AG04449 (cell line): ENCODE data around the gene FAM184B.

ENCODE experiments used
- CTCF ChIA-PET: fragments of 350-600 bp; formaldehyde crosslinking; extraction: SDS; loops from one replicate; lab custom pipeline; 2021; ENCODE audit warnings: antibody characterized with exemption; lab: Yijun Ruan, JAX
- POLR2A ChIA-PET: fragments of 400-600, 350-600 bp; formaldehyde crosslinking; extraction: SDS; loops from one replicate; lab custom pipeline; 2020; ENCODE audit warnings: antibody characterized with exemption, inconsistent platforms; lab: Yijun Ruan, JAX
- DNase-seq: peaks from one replicate; pipeline ENCODE4 v3.0.0-alpha.2; 2010; ENCODE audit warnings: low read depth, low spot score
- H3K4me3 ChIP-seq: 2 replicates; pipeline ENCODE4 v1.5.1; 2011; ENCODE audit warnings: low read depth, mild to moderate bottlenecking, control low read depth, low read length
- TF ChIP-seq, protein P1 (sequence below): IDR thresholded peaks from one replicate; pipeline ENCODE4 v1.5.1; 2011; ENCODE audit warnings: mild to moderate bottlenecking, moderate library complexity, low read length, control low read depth, inconsistent platforms; ENCODE audit not compliant: insufficient read depth; ENCODE audit errors: missing control alignments

Gene FAM184B

DNA sequence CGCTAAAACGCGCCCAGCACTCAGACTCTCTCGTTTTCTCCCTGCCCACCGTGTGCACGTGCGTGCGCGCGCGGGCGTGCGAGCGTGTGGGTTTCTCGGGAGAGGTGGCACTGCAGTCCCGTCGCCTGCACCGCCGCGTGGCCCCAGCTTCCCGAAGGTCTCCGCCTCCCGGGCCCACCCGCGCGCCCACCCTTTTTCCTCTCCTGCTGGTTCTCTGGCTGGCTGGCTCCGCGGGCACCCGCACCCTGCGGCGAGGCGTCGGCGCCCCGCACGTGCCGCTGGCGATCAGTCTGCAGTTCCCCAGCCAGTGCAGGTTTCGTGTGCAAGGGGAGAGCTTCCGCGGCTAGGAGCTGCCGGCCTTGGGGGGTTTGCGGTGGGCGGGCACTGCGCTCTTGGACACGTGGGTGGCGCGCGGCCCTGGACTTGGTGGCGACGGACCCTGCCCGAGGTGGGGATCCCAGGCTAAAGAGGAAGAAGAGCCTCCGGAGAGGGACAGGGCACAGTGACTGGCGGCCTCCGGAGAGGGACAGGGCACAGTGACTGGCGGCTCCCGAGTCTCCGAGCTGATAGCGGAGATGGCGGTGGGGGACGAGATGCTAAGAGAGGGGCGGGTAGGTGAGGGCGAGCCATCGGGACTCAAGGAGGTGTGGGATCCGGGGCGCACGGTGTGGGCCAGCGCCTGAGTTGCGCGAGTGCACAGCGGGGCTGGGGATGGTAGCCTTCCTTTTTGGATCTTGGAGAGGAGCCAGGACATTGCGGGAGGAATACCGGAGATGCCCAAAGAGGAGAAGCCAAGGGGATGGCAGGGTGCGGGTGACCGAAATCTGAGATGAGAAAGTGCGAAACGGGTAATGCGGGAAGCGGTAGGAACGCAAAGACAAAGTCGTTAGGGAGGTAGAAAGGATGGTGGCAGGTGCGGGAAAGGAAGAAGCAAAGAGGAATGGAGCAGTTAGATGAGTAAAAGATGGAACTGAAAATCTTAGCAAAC lies at the start of gene FAM184B:
Gene FAM184B, minus strand, starts transcription at position 322 of the 988 bp plus-strand sequence. CDS start 322 bp downstream, outside the sequence.
- TF ChIP-seq, protein P1, sequence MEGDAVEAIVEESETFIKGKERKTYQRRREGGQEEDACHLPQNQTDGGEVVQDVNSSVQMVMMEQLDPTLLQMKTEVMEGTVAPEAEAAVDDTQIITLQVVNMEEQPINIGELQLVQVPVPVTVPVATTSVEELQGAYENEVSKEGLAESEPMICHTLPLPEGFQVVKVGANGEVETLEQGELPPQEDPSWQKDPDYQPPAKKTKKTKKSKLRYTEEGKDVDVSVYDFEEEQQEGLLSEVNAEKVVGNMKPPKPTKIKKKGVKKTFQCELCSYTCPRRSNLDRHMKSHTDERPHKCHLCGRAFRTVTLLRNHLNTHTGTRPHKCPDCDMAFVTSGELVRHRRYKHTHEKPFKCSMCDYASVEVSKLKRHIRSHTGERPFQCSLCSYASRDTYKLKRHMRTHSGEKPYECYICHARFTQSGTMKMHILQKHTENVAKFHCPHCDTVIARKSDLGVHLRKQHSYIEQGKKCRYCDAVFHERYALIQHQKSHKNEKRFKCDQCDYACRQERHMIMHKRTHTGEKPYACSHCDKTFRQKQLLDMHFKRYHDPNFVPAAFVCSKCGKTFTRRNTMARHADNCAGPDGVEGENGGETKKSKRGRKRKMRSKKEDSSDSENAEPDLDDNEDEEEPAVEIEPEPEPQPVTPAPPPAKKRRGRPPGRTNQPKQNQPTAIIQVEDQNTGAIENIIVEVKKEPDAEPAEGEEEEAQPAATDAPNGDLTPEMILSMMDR, result no peak
- CTCF ChIA-PET, result interaction anchor here (1.6 kb wide), 1 partner anchor 27 kb away, joined by 8 read pairs; no protein-coding TSS in a partner anchor
- H3K4me3 ChIP-seq, result peak within 1 kb of the TSS; percentile 57
- POLR2A ChIA-PET, result no interaction called here
- no peak for DNase-seq

DNA sequence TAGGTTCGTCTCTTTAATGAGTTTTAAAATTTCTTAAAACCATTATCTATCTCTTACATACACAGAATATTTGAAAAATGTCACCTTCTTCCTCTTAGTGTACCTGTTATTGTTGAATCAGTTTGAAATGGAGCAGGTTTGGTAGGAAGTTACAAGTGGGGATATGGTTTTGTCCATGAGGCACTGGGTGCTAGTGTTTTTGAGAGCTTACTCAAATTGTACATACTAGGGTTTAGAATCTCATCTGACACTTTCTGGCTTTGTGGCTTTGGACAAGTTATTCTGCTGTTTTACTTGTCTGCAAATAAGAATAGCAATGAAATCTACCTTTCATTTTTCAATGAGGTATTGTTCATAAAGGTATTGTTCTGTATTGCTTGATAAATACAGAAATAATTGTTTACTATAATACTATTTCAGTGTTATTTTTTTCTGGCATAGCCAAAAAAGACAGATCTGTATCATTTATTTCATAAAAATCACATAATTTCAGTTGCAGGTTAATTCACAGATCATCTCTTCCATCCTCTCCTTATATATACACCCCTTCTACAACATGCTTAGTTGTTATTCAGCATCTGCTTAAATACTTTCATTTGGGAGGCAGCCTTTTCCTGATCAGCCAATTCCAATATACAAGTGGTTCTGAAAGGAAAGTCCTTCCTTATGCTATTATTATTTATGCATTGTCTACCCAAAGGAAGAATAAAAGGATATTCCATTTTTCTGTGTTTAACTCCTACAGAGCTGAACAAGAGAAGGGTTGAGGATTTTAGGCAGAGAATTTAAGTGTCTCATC lies 42.6 kb upstream of the FAM184B start:
- POLR2A ChIA-PET, result no interaction called here
- CTCF ChIA-PET, result interaction anchor here (4.9 kb wide), 1 partner anchor 8 kb away, joined by 38 read pairs; no protein-coding TSS in a partner anchor

DNA sequence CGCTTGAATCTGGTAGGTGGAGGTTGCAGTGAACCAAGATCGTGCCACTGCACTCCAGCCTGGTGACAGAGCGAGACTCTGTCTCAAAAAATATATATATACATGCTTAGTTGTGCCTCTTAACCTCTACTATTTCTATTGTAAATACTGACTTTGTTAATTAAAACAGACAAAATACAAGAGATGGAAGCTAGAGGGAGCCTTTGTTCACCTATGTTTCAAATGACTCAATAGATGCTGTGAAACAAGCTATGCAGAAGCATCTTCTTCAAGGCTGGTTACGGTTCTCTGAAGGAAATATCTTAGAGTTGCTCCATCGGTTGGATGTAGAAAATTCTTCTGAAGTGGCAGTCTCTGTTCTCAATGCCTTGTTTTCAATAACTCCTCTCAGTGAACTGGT lies 35.6 kb upstream of the FAM184B start:
- TF ChIP-seq, protein P1, result peak; percentile 54
- peak; percentile 47 for DNase-seq
- ChIA-PET POLR2A (interaction anchor here (1.0 kb wide), 1 partner anchor 239 kb away, joined by 3 read pairs; no protein-coding TSS in a partner anchor), CTCF (interaction anchor here (0.6 to 3.9 kb wide), 31 partner anchors 9 to 802 kb away, joined by 3 to 38 read pairs (median 5); partner anchors contain the start of gene LCORL)
- no peak overlapping the region for H3K4me3 ChIP-seq

More for the DNA sequence above, 42.6 kb upstream of the FAM184B start:
- DNase-seq, result no peak
- TF ChIP-seq, protein P1, result no peak
- H3K4me3 ChIP-seq, result no peak overlapping the region

DNA sequence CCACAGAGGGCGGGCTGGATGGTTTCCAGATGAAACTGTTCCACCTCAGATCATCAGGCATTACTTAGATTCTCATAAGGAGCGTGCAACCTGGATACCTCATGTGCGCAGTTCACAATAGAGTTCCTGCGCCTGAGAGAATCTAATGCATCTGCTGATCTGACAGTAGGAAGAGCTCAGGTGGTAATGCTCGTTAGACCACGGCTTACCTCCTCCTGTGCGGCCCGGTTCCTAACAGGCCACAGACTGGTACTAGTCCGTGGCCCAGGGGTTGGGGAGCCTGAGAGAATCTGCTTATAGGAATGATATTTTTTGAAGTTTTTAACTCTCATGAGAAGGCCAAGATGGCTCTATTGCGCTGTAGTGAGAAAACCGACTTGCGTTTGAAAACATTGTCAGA lies 34.7 kb upstream of the FAM184B start:
- CTCF ChIA-PET, result interaction anchor here (0.8 to 3.9 kb wide), 27 partner anchors 8 to 779 kb away, joined by 3 to 38 read pairs (median 4); no protein-coding TSS in a partner anchor
- no peak overlapping the region for H3K4me3 ChIP-seq
- TF ChIP-seq, protein P1, result no peak
- POLR2A ChIA-PET, result no interaction called here
- no peak for DNase-seq

DNA sequence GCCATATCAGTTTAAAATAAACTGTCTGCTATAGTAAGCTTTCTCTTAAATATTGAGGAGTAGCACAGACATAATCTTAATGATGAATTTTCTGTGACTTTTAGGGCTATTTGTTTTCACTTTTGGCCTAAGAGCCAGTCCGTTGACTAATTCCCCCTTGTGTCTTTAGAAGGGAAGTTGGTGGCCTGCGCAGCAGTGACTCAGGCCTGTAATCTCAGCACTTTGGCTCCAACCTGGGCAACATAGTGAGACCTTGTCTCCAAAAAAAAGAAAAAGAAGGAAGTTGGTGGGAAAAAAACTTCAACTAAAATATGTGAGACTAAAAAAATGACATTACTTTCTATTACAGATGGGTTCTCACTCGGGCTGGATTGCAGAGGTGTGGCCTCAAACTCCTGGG lies 32.7 kb upstream of the FAM184B start:
- ChIA-PET CTCF (interaction anchor here (1.5 to 3.9 kb wide), 2 partner anchors 12 to 779 kb away, joined by 3 to 38 read pairs; no protein-coding TSS in a partner anchor), POLR2A (no interaction called here)
- no peak for DNase-seq
- TF ChIP-seq, protein P1, result no peak
- H3K4me3 ChIP-seq, result peak overlapping the region; percentile 6
